GM12892 (cell line): ENCODE results near the gene FAM228B. TPM values are rescaled to one million over a fixed set of nuclear protein-coding genes. Genes with fewer than 3 reads are reported as not detected.
A peak's percentile ranks its signal among the peaks of the same experiment; 100 is the strongest.

Source experiments
- DNase-seq: peaks from one replicate; pipeline ENCODE4 v3.0.0; 2011; ENCODE audit not compliant: insufficient read length
- FAIRE-seq: peaks from 2 replicates; lab custom pipeline; 2011; peaks lifted over from hg19 to GRCh38; lab: Jason Lieb, UNC
- POLR2A ChIP-seq: IDR thresholded peaks from 2 replicates; pipeline ENCODE4 v1.6.1; 2011; ENCODE audit warnings: low read depth, low read length, control low read depth
- POLR2AphosphoS5 ChIP-seq: IDR thresholded peaks from 2 replicates; pipeline ENCODE4 v1.6.1; 2011; ENCODE audit warnings: low read depth, low read length, control low read depth
- TAF1 ChIP-seq: IDR thresholded peaks from 2 replicates; pipeline ENCODE4 v1.6.1; 2011; ENCODE audit warnings: low read depth, mild to moderate bottlenecking, control low read depth, low read length, borderline replicate concordance
- polyA plus RNA-seq: library from polyadenylated mRNA; unstranded; fragments of >200 nt; gene quantifications from one replicate; pipeline ENCODE4 v1.2.1, GENCODE V29; 2012; ENCODE audit warnings: missing spikeins, inconsistent platforms; ENCODE audit not compliant: missing spikeins

The FAM228B gene
- polyA plus RNA-seq = 14.5 TPM

DNA sequence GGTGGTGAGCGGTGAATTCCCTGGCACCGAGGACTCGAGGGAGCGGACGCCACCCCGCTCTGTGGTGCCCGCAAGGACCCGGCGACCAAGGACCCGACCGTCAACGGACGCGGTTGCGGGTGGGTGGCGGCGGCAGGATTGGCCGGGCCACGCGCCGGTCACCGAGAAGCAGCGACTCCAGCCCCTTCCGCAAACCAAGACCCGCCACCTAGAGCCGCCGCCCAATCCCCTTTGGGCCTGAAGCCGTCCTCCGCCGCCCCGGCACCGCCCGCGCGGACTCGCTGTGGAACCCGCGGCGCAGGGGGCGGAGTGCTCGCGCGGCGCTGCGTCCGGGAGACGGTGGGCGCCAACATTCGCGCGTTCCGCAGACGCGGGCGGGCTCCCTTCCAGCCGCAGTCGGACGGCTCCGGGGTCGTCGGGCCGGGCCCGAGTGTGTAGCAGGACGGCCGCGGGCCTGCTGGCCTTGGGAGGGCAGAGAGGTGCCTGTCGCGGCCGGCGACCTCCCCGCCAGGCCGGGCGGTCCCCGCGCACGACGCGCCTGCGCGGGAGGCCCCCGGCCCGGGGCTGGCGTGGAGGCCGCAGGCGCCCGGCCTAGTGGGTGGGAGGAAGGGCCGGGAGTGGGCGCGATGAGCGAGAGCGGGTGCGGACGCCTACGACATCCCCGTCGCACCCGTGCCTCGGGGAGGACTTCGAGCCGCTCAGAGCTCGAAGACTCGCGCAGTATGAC is at the start of gene FAM228B, which contains the start of gene PFN4:
Gene FAM228B, plus strand, starts transcription at position 275 of the 727 bp plus-strand sequence. CDS start 893 bp downstream, outside the sequence.
Gene PFN4, minus strand, starts transcription at position 140 of the 727 bp plus-strand sequence. CDS start 799 bp downstream, outside the sequence.
- TF ChIP-seq POLR2AphosphoS5 (peak; percentile 70), TAF1 (peak; percentile 23), POLR2A (peak; percentile 86)
- FAIRE-seq (peak; percentile 81), DNase-seq (peak; percentile 78)

- DNase-seq = no peak
- no peak for FAIRE-seq
- TF ChIP-seq POLR2A (no peak), TAF1 (no peak), POLR2AphosphoS5 (no peak)
These were observed 49.5 kb upstream of the FAM228B start for GRCh38 chr2:24073816-24074215.

DNA sequence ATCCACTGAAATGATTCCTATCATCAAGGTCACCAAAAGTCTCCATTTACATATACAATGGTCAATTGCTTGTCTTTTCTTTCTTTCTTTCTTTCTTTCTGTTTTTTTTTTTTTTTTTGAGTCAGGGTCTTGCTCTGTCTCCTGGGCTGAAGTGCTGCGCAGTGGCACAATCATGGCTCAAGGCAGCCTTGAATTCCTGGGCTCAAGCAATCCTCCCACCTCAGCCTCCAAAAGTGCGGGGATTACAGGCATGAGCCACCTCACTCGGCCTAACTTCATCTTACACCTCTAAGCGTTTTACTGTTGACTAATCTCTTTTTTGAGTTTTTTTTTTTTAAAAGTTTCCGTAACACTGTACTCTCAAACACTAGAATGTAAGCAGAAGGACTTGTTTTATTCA is 48.0 kb upstream of the FAM228B start:
- FAIRE-seq (no peak), DNase-seq (no peak)
- TF ChIP-seq TAF1 = no peak
- TF ChIP-seq POLR2A = no peak
- no peak for TF ChIP-seq POLR2AphosphoS5

DNA sequence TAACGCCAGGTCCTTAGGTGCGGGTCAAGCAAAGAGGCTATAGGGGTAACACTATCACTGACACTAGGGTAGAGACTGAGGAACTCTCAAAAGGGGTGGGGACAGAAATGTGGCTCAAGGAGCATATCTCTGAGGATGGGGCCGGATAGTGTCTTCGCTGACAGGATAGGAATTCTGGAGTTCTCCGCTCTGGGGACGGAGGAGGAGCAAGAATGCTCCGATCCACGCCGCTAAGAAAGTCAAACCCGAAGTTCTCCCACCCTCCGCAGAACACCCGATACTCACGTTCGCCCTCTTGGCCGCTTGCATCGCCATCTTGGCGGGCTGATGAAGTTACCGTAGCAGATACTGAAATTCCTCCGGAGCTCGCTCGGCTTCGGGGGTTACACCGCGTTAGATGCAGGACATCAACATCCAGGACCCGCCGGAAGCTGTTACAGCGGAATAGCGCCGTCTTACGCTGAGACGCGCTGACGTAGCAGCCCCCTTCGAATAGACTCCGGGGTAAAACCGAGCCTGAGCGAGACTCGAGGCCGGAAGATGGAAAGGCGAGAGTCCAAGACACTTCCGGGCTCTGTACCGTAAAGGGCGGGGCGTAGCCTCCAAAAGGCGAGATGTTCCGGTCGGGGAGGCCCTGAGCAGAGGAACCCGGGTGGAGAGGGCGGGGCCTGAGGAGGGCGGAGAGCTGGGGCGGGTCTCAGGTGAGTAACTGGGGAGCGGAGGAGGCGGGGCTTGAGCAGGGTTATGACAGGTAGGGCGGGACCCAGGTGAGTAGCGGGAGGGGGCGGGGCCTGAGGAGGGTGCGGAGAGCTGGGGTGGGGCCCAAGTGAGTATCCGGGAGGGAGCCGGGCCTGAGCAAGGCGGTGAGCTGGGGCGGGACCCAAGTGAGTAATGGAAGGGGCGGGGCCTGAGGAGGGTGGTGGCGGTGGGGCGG is 47.1 kb upstream of the FAM228B start, which contains the start of gene SF3B6:
Gene SF3B6, minus strand, starts transcription at position 412 of the 934 bp plus-strand sequence. Its CDS starts 97 bp downstream, at position 315.
- DNase-seq = peak; percentile 85
- TF ChIP-seq TAF1 = peak; percentile 71
- TF ChIP-seq POLR2A = peak; percentile 94
- peak; percentile 93 for TF ChIP-seq POLR2AphosphoS5
- FAIRE-seq = peak; percentile 97

- DNase-seq (no peak), FAIRE-seq (no peak)
- TF ChIP-seq POLR2A (no peak), TAF1 (no peak), POLR2AphosphoS5 (no peak)
These were observed 46.3 kb upstream of the FAM228B start for GRCh38 chr2:24076849-24077534.

GRCh38 chr2:24077535-24077877 is 45.8 kb upstream of the FAM228B start:
- no peak for TF ChIP-seq POLR2A
- no peak for TF ChIP-seq TAF1
- no peak for TF ChIP-seq POLR2AphosphoS5
- DNase-seq (no peak), FAIRE-seq (peak; percentile 50)

DNA sequence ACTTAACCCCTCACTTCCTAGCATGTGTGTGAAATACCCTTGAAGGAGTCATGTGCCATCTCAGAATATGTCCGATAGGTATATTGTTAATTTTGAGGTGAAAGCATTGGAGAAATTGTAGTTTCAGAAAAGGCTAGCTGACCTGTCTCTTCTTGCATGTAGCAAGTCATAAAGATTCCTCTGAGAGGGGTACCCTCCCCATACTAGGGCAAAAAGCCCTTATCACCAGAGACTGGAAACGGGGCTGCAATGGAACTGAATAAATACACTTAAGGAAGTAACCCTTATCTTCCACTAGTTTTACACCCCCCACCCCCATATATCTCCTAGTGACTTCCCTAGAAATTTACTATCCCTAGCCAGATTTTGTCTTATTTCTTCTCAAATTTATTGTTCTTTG is 45.4 kb upstream of the FAM228B start:
- FAIRE-seq = no peak
- TF ChIP-seq POLR2A = no peak
- no peak for TF ChIP-seq TAF1
- TF ChIP-seq POLR2AphosphoS5 = no peak

DNA sequence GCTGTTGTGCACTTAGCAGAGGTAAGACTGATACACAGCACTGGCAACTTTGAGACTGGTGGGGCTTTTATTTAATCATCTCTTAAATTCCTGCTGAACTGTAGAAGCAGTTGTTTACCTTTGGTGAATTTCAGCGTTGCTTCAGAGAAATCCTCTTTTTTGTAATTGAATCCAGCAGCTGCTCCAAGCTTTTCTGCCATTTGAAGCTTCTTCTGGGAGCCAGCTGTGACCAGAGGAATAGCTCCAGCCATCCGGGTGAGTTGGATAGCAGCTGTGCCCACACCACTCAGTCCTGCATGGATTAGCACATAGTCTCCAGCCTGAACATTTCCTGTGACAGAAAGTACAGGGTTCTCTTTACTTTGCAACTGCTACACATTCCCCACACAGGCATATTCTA is 42.6 kb upstream of the FAM228B start:
- TF ChIP-seq POLR2A (no peak), TAF1 (no peak), POLR2AphosphoS5 (no peak)
- FAIRE-seq (no peak), DNase-seq (no peak)

More for the DNA sequence above, 45.4 kb upstream of the FAM228B start:
- DNase-seq = no peak

DNA sequence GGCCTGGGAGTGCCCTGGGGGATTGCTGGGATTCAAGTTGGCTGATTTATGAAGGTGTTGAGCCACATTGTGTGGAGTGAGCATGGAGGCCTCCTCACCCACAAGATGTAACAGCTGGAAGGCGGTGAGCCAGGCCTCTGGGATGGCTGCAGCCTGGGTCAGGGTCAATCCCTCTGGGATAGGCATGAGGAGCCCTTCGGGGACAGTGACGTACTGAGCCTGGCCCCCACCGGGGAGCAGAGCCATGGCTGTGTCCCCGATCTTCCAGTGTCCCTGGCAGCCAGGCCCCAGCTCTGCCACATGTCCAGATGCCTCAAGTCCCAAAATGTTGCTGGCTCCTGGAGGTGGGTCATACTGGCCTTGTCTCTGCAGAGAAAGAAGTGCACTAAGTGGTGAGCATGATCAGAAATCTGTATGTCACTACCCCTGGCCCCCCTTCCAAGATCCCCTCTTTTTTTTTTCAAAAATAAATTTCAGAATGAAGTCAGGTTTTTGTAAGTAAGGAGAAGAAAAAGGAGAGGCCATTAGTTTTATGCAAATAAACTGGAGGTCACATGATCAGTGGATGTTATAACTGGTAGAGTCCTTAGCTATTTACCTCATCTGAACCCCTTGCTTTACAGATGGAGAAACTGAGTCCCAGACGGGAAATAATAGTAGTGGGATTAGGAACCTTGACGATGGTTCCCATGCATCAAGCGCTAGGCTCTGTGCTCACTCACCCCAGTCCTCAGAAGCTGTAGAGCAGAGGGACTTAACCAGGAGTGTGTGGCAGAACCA is 40.3 kb upstream of the FAM228B start:
- TF ChIP-seq POLR2AphosphoS5 (no peak), POLR2A (no peak), TAF1 (no peak)
- no peak for FAIRE-seq
- no peak for DNase-seq

GRCh38 chr2:24083567-24084385 is 39.5 kb upstream of the FAM228B start:
- DNase-seq (peak; percentile 72), FAIRE-seq (peak; percentile 89)
- TF ChIP-seq POLR2AphosphoS5 (no peak), TAF1 (peak; percentile 51; the same call in 1 of the 2 replicates), POLR2A (peak; percentile 70)
